ENCODE measurements around the gene MLLT1.

DNA sequence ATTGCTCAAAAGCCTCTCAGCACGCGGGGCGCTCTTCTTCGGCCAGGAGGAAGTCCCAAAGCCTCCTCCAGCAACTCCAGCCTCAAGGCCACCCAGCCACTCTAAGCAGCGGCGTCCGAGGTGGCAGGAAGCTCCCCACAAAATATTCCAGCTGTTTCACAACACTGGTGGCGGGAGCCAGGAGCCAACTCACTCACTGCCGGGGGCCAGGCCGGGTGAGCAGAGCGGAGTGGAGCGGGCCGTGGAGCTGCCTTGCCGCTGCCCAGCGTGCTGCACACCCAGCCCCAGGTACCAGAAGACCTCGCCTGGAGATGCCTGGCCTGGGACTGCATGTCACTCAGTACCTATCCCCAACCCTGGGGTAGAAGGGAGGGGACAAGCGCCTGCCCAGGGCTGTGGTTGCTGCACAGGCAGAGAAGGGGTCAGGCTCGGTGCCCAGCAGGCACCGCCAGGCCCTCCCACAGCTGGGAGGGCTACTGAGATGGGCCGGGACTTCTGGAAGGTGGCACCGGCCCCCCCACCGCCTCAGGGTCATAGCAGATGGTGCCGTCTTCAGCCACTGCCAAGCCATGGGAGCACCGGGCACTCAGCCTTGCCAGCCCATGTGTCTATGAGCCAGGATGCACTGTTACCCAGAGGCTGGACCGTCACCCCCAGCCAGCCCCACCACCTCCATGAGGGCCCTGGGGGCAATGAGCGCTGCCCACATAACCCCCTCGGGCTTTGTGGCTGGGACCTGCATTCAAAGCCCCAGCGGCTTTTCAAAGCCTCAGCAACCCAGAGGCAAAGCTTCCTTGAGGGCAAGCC, 59.2 kb downstream of the MLLT1 start:
- TF ChIP-seq, protein P1, sequence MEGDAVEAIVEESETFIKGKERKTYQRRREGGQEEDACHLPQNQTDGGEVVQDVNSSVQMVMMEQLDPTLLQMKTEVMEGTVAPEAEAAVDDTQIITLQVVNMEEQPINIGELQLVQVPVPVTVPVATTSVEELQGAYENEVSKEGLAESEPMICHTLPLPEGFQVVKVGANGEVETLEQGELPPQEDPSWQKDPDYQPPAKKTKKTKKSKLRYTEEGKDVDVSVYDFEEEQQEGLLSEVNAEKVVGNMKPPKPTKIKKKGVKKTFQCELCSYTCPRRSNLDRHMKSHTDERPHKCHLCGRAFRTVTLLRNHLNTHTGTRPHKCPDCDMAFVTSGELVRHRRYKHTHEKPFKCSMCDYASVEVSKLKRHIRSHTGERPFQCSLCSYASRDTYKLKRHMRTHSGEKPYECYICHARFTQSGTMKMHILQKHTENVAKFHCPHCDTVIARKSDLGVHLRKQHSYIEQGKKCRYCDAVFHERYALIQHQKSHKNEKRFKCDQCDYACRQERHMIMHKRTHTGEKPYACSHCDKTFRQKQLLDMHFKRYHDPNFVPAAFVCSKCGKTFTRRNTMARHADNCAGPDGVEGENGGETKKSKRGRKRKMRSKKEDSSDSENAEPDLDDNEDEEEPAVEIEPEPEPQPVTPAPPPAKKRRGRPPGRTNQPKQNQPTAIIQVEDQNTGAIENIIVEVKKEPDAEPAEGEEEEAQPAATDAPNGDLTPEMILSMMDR (IDR thresholded peaks at IDR 0.05): no peak
- TF ChIP-seq POLR2A (IDR thresholded peaks at IDR 0.05): no peak

Data from lower leg skin (tissue), 3 donors.